HS-27A (cell line): Measurements from ENCODE around the gene IL1RAPL1.
"Not testable (repeated sequence)": the region's sequence is repeated elsewhere in the genome, so short reads cannot be mapped to it uniquely, and the experiment has no call there.

Source experiments
- DNase-seq: peaks from one replicate; pipeline ENCODE4 v3.0.0-alpha.2; 2012; ENCODE audit warnings: low read depth, missing footprints

The IL1RAPL1 gene

GRCh38 chrX:28787206-28787605 lies 200.0 kb downstream of the IL1RAPL1 start:
- DNase-seq, result no peak

- not testable (repeated sequence) for DNase-seq
Observed at GRCh38 chrX:28800671-28801070, 213.4 kb downstream of the IL1RAPL1 start.

GRCh38 chrX:28802625-28803024 lies 215.4 kb downstream of the IL1RAPL1 start:
- no peak for DNase-seq

- DNase-seq, result no peak
Observed at GRCh38 chrX:28835991-28836390, 248.7 kb downstream of the IL1RAPL1 start.

DNA sequence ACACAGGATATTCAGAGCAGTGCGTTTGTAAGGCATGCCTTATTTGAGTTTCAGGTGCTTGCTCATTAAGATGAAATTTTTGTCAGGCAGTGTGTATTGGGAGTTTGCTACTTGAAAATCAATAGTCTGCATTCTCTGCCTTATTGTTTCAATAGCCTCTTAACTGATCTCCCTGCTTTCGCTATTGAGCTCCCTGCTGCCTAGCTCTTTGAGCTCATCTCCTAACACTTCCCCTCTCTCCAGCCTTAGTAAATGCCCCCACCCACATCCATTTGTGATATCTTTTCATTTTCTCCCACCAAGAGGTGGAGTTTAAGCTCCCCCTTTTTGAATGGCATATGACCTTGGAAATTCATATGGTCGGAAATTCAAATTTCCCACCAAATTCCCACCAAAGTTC lies 256.6 kb downstream of the IL1RAPL1 start:
- no peak for DNase-seq

DNA sequence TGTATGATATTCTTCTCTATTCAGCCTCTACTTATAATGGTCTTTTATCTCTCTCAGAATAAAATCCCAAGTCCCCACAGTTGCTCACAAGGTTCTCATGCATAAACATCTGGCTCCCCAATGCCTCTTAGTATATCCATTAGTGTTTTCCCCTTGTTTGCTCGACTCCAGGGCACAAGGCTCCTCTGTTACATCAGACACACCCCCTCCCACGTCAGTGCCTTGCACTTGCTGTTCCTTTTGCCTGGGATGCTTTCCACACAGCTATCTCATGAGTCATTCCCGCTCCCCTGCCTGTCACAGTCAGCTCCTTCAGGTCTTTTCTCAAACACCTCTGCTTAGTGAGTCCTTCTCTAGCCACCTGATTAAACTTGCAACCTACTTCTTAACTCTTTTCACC lies 260.2 kb downstream of the IL1RAPL1 start:
- DNase-seq, result no peak

DNA sequence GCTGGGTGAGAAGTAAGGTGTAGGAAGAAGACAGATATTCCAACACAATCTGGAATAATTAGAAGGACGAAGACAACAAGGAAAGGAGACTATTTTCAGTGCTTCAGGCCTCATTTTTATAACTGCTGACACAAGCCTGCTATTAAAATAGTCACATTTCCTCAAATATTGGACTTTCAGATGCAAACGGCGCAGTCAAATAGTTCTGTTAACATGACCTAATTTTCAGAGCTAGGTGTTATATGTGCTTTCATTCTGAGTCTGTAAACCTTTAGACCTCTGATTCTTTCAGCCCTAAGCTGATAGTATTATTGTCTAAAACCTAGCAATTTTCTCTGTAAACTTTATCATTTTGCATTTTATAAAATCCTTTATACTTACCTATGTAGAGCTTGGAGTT lies 261.5 kb downstream of the IL1RAPL1 start:
- no peak for DNase-seq

GRCh38 chrX:28850955-28851354 lies 263.7 kb downstream of the IL1RAPL1 start:
- DNase-seq, result no peak

DNA sequence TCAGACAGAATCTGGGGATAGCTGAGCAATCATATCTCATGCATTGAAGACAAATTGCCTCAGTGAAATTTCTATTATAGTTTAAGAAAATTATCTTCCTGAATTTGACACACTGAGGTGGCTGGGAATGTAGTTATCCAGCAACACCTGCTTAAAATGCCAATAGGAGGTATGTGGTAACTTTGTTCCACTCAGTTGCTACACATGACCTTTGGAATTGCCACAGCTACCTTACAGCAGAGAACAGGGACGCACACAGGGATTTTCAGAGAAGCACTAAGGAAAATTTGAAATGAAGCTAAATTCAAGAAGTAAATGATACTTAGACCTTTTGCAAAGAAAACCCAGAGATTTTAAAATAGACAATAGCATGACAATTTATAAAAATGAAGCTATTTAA lies 264.6 kb downstream of the IL1RAPL1 start:
- DNase-seq, result no peak

GRCh38 chrX:28854637-28855036 lies 267.4 kb downstream of the IL1RAPL1 start:
- no peak for DNase-seq

DNA sequence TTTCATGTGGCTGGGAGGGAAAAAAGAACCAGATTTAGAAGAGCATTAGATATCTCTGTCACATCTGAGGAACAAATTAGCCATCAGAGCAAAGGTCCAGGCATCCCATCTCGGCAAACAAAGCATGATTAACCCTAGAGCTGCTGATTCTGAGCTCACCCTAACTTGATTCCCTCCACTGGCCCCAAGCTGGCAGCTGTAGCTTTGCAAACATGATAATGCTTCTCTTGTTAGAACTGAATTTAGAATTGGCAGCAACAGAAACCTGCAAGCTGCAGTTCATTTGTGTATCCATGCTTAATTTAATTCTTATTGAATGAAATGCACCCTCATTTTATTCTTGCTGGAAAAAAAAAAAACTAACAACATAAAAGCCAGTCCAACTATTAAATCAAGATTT lies 289.2 kb downstream of the IL1RAPL1 start:
- no peak for DNase-seq

GRCh38 chrX:28876901-28877300 lies 289.7 kb downstream of the IL1RAPL1 start:
- DNase-seq, result no peak

- no peak for DNase-seq
Observed at GRCh38 chrX:28880136-28880535, 292.9 kb downstream of the IL1RAPL1 start.

- DNase-seq, result no peak
Observed at GRCh38 chrX:28884823-28885222, 297.6 kb downstream of the IL1RAPL1 start.

GRCh38 chrX:28888416-28888815 lies 301.2 kb downstream of the IL1RAPL1 start:
- DNase-seq, result no peak

DNA sequence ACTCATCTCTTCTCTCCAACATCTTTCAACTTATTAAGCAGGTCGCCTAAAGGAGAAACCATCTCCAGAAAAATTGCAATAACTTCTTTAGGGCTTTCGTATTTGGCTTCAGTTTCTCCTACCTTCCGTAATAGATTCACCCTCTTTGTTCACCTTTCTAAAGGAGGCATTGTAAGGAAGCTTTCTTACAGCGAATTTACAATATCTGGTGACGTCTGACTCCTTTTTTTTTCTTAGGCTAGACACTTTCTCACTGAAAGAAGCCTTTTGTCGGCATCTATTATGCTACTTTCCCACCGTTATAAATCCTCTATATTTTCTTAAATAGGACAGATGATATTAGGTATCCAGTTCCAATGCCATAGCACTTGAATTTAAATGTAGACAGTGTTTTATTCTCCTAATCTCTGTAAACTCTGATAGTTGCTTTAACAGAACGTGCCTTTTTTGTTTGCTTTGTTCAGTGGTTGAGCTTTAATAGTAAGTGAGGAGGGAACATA lies 302.4 kb downstream of the IL1RAPL1 start:
- DNase-seq, result no peak

GRCh38 chrX:28901637-28902036 lies 314.4 kb downstream of the IL1RAPL1 start:
- no peak for DNase-seq

DNA sequence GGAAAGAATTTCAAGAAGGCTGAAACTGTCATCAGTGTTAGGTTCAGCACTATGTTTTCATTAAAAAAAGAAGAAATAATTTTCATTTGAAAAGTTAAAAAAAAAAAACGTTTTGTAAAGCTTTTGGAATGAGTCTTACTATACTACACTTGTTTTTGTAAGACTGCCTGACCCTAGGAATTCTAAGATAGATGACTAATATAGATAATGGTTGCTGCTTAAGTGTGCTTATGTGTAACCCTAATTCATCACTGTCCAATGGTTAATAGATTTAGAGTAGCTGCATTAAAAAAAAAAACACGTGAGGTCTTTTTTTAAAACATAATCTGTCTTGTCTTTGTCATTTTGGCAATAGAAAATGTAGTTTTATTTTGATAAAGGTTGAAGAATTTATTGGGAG lies 323.2 kb downstream of the IL1RAPL1 start:
- no peak for DNase-seq

GRCh38 chrX:28920153-28920943 lies 333.1 kb downstream of the IL1RAPL1 start:
- DNase-seq, result no peak

DNA sequence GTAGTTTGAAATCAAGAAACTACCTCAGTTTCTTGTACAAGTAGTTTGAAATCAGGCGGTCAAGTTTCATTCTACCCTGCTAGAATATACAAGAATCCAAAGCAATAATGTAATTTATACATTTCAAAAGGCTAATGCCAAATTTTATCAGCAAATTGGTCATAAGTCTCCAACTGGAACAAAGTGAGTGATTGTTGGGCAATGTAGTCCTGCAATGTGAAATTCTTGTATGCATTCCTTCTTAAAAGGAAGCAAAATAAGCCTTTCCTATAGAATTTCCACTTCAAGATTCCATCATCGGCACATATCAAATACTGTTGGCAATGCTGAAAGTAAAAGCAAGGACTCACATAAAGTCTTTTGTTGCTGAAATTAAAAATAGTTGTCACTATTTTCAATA lies 334.9 kb downstream of the IL1RAPL1 start:
- no peak for DNase-seq

GRCh38 chrX:28946846-28947245 lies 359.6 kb downstream of the IL1RAPL1 start:
- no peak for DNase-seq

- no peak for DNase-seq
Observed at GRCh38 chrX:28960063-28960462, 372.8 kb downstream of the IL1RAPL1 start.

DNA sequence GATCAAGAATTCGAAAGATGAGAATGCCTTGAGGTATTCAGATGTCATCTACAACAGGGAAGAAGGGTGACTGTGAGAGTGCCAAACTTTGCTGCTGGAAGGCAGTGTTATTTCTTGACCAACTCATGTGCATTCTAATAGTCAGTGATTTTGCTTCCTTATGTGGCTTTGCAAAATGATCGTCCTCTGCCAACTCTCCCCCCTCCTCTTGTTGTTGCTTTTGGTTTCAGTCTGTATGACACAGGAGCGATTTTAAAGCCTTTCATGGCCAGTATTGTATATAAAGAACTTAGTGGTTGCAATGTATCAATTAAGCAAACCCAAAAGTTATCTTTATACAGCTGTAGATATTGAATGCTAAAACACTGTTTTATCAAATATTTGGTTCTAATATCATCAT lies 379.1 kb downstream of the IL1RAPL1 start:
- DNase-seq, result no peak

- no peak for DNase-seq
Observed at GRCh38 chrX:28969126-28969525, 381.9 kb downstream of the IL1RAPL1 start.
